GM12891 (cell line): ENCODE measurements around the gene PCCA.

Experiments used
- POLR2A ChIP-seq: IDR thresholded peaks from 2 replicates; pipeline ENCODE4 v1.6.1; 2011; ENCODE audit warnings: low read depth, low read length, control low read depth
- POLR2AphosphoS5 ChIP-seq: IDR thresholded peaks from 2 replicates; pipeline ENCODE4 v1.6.1; 2011; ENCODE audit warnings: low read depth, low read length, control low read depth

DNA sequence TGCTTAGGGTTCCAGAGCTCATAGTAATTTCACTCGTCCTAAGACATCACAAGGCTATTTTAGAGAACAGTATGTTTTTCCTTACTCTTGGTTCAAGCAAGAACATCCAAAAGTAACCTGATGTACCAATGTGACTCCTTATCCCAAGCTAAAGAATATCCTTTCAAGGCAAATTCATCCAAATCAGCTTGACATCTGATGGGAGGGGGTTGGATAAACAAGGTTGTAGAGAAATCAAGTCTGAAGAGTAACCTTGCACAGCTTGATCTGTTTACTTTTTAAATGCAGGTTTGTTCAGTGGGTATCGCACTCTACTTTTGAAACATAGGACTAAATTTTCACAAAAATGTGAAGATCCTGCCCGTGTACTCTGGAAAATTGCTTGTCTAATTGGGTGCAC, 298.5 kb downstream of the PCCA start:
- no peak for TF ChIP-seq POLR2AphosphoS5
- TF ChIP-seq POLR2A = no peak
